Lower leg skin (tissue), 4 donors: ENCODE data around the gene PKM. TPM values are rescaled to one million over a fixed set of nuclear protein-coding genes. Genes with fewer than 3 reads are reported as not detected.

Experiments
- DNase-seq, 2 donors: peaks; one replicate each; pipeline ENCODE4 v3.0.0-alpha.2; 2019; ENCODE audit warnings: low spot score in 2 of 2
- H3K4me3 ChIP-seq: fragments of 200-600 bp; sonication (generic); 2 replicates; pipeline ENCODE4 v1.5.1; 2017; ENCODE audit warnings: mild to moderate bottlenecking, low read depth; ENCODE audit not compliant: poor library complexity, severe bottlenecking
- CTCF ChIP-seq, 3 donors: fragments of 450-650 bp; IDR thresholded peaks; one replicate each; pipeline ENCODE4 v1.5.1; 2016; ENCODE audit warnings: antibody characterized with exemption in 3 of 3, mild to moderate bottlenecking in 3 of 3, moderate library complexity in 2 of 3
- POLR2A ChIP-seq, 2 donors: fragments of 450-650 bp; IDR thresholded peaks; one replicate each; pipeline ENCODE4 v1.6.1; 2016 to 2017; ENCODE audit warnings: antibody characterized with exemption in 2 of 2, mild to moderate bottlenecking in 1 of 2, moderate library complexity in 1 of 2
- WGBS, 2 donors: methylation state at CpG; one replicate each; pipeline ENCODE4 v1.1.5; 2018; 5-methylcytosine and 5-hydroxymethylcytosine counted together
- intact Hi-C: fragments of 100-400 bp; cut with DNase I; formaldehyde crosslinking; loops from one replicate; pipeline ENCODE4 v1.15.0; 2023; ENCODE audit warnings: low total_unique reads
- total RNA-seq, 4 donors: library from RNA; depleted of rRNA; stranded (reverse); fragments of >200 nt; gene quantifications; one replicate each; pipeline ENCODE4 v1.1.0, GENCODE V29; 2016

Gene PKM
- total RNA-seq, 4 donors from 2014 or later, result 266 to 433 (median 367) TPM

GRCh38 chr15:72199721-72200212 is 31.2 kb downstream of the PKM start:
- no peak overlapping the region for H3K4me3 ChIP-seq
- intact Hi-C loops, result loop anchor here (10.0 kb wide), 1 partner anchor 75 kb away; the partner anchor contains the start of gene PARP6
- no peak for TF ChIP-seq POLR2A (IDR thresholded peaks at IDR 0.05)
- peak in 1 of 3 donors; percentile 93 for TF ChIP-seq CTCF (IDR thresholded peaks at IDR 0.05)
- peak; percentile 79 to 95 for DNase-seq
- WGBS, 2 donors, result 48 to 51% methylated on average over 2 of the region's 2 CpGs

DNA sequence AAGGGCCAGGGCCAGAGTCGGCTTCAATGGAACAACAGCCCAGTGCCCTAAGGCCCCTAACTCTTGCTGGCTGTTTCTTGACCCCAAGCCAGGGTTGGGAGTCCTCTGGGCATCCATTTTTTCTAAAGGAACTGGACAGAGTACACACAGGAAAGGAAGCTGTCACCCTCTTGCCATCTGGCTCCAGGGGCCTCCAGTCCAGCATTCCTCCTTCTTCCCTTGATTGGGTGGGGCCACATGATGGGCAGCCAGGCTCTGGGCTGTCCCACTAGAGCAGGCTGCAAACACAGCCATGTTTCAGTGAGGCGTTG is 31.8 kb downstream of the PKM start:
- no peak overlapping the region for H3K4me3 ChIP-seq
- intact Hi-C loops, result no loop called here
- no peak for TF ChIP-seq POLR2A (IDR thresholded peaks at IDR 0.05)
- 58 to 78% methylated on average over 2 of the region's 2 CpGs for WGBS, 2 donors
- no peak for DNase-seq

- TF ChIP-seq POLR2A (IDR thresholded peaks at IDR 0.05), result no peak
- no peak for TF ChIP-seq CTCF (IDR thresholded peaks at IDR 0.05)
- DNase-seq, result peak in 1 of 2 donors; percentile 83
- H3K4me3 ChIP-seq, result no peak overlapping the region
- 58 to 77% methylated on average over 10 to 11 of the region's 11 CpGs for WGBS, 2 donors
- intact Hi-C loops, result no loop called here
Observed at GRCh38 chr15:72198356-72199204, 32.4 kb downstream of the PKM start.

DNA sequence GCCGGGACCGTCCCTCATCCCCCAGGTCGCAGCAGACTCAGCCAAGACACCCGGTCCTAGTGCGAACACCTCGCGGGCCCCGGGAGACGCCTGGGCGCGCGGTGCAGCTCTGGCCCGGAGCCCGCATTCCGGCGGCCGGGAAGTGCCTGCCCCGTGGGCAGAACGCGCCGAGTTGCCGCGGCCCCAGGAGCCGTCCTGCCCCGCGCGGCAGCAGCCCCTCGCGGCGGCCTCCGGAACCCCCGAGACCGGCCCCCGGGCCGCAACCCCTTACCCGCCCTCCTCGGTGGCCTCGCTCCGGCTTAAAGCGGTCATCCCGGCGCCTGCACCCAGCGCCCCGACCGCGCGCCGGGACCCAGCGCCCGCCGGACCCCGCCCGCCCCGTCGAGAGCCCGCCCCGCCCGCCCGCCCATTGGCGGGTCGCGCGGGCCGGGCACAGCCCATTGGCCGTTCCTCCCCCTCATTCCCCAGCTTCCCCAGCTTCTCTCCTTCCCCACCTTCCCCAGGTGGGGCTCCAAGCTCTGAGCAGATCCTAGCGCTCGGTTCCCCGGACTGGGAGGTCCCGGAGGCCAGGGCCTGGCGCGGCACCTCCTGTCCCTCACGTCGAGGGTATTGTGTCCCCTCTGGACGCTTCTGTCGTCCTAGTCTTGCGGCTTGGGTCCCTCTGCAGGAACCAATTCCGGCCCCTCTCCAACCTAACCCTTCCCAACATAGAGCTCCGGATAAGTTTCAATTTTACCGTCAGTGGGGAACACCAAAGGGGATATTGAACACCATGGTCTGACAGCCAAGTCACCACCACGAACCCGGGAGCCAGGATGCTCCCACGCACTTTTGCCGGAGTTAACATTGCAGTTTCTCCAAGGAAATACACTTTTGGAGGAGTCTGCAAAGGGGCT is 33.3 kb downstream of the PKM start, which contains the start of gene GRAMD2A:
GRAMD2A (minus strand) TSS at position 328 of the 896 bp plus-strand sequence.
- intact Hi-C loops, result no loop called here
- H3K4me3 ChIP-seq, result peak within 1 kb of the TSS; percentile 29
- peak in 1 of 2 donors; percentile 84 for DNase-seq
- WGBS, 2 donors, result 6 to 27% methylated on average over 23 to 59 of the region's 83 CpGs
- TF ChIP-seq POLR2A (IDR thresholded peaks at IDR 0.05) (no peak), CTCF (IDR thresholded peaks at IDR 0.05) (no peak)

GRCh38 chr15:72197041-72197459 is 33.9 kb downstream of the PKM start:
- TF ChIP-seq CTCF (IDR thresholded peaks at IDR 0.05), result no peak
- no peak for TF ChIP-seq POLR2A (IDR thresholded peaks at IDR 0.05)
- peak in 1 of 2 donors; percentile 83 for DNase-seq
- WGBS, 2 donors, result 13 to 27% methylated on average over 31 to 35 of the region's 35 CpGs
- intact Hi-C loops, result no loop called here
- H3K4me3 ChIP-seq, result peak overlapping the region; percentile 29
